Measurements from ENCODE around the gene LRRIQ4.

DNA sequence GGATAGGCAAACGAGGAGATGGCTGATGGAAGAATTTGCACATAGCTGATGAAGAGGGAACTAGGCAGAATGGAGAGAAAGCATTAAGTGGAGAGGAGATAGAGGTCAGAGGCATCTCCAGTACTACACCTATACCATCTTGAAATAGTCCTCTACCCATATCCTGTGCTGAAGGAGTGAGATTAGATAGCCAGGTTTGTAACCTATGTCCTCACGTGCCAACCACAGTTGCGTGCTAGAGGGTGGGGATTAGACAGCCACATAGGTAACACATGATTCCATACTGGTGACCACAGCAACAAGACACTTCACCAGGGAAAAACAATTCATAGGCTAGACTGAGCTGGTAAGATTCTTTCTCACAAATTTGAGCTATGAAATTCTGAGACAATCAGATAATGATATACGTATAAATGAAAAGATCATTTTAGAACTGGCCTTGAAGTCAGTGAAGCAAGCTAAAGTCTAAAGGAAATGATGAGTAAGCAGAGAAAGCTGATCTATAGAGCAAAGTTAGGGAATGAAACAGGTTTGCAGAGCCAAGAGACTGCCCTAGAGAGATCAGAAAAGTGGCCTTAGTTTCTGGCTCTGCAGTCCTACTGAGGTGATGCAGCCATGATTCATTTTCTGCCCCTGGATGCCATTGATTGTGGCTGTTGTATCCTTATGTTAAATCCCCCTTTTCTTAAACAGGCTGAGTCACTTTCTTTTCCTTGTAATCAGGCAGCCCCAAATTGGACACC lies 21.8 kb upstream of the LRRIQ4 start:
- TF ChIP-seq, protein P1, sequence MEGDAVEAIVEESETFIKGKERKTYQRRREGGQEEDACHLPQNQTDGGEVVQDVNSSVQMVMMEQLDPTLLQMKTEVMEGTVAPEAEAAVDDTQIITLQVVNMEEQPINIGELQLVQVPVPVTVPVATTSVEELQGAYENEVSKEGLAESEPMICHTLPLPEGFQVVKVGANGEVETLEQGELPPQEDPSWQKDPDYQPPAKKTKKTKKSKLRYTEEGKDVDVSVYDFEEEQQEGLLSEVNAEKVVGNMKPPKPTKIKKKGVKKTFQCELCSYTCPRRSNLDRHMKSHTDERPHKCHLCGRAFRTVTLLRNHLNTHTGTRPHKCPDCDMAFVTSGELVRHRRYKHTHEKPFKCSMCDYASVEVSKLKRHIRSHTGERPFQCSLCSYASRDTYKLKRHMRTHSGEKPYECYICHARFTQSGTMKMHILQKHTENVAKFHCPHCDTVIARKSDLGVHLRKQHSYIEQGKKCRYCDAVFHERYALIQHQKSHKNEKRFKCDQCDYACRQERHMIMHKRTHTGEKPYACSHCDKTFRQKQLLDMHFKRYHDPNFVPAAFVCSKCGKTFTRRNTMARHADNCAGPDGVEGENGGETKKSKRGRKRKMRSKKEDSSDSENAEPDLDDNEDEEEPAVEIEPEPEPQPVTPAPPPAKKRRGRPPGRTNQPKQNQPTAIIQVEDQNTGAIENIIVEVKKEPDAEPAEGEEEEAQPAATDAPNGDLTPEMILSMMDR (IDR thresholded peaks at IDR 0.05; ENCODE audit: insufficient read depth, low read depth, low read length) = no peak
- no peak for TF ChIP-seq EZH2 (IDR thresholded peaks at IDR 0.05; ENCODE audit: insufficient read depth, low read length)

Data from astrocyte (in vitro differentiated cells and primary cell).